Stromal cell of bone marrow (primary cell): ENCODE data around the gene TAF9.
"Not testable (repeated sequence)": the region's sequence is repeated elsewhere in the genome, so short reads cannot be mapped to it uniquely, and the experiment has no call there.

Experiments
- DNase-seq: peaks from one replicate; pipeline ENCODE4 v3.0.0-alpha.2; 2012; ENCODE audit warnings: low read depth

Gene TAF9

GRCh38 chr5:69369340-69370121, at the start of gene TAF9, which contains the start of the genes AK6 and RAD17:
TSS of gene TAF9 (minus strand) at chr5:69369520. CDS start at chr5:69365737, 3,783 bp downstream.
TSS of gene AK6 (minus strand) at chr5:69369520. CDS start at chr5:69369490, 30 bp downstream.
TSS of gene RAD17 (plus strand) at chr5:69369818. CDS start at chr5:69372209, 2,391 bp downstream.
- peak; percentile 76 for DNase-seq

GRCh38 chr5:69418554-69418953, 49.2 kb upstream of the TAF9 start:
- no peak for DNase-seq

GRCh38 chr5:69416699-69417098, 47.4 kb upstream of the TAF9 start:
- DNase-seq, result no peak

- no peak for DNase-seq
These were observed 46.9 kb upstream of the TAF9 start for GRCh38 chr5:69416180-69416579.

- DNase-seq, result no peak
These were observed 46.3 kb upstream of the TAF9 start for GRCh38 chr5:69415584-69415958.

GRCh38 chr5:69414885-69415583, 45.7 kb upstream of the TAF9 start, which contains the start of gene MARVELD2:
TSS of gene MARVELD2 (plus strand) at chr5:69415116. CDS start at chr5:69419386, 4,270 bp downstream.
- DNase-seq, result peak; percentile 16

GRCh38 chr5:69404659-69405330, 35.5 kb upstream of the TAF9 start:
- DNase-seq, result no peak

- DNase-seq, result no peak
These were observed 9.1 kb upstream of the TAF9 start for GRCh38 chr5:69378376-69378775.

GRCh38 chr5:69374911-69375446, 5.7 kb upstream of the TAF9 start:
- no peak for DNase-seq

GRCh38 chr5:69372394-69372793, 3.1 kb upstream of the TAF9 start:
- DNase-seq, result no peak

GRCh38 chr5:69370335-69370734, 1.0 kb upstream of the TAF9 start:
- not testable (repeated sequence) for DNase-seq

GRCh38 chr5:69368458-69369339, 621 bp downstream of the TAF9 start:
- DNase-seq, result peak; percentile 6

GRCh38 chr5:69367697-69368279, 1.5 kb downstream of the TAF9 start:
- DNase-seq, result no peak

- DNase-seq, result no peak
These were observed 4.5 kb downstream of the TAF9 start for GRCh38 chr5:69364850-69365249.

GRCh38 chr5:69364414-69364813, 4.9 kb downstream of the TAF9 start:
- no peak for DNase-seq

GRCh38 chr5:69360442-69360841, 8.9 kb downstream of the TAF9 start:
- no peak for DNase-seq

- DNase-seq, result no peak
These were observed 9.6 kb downstream of the TAF9 start for GRCh38 chr5:69359699-69360098.

- no peak for DNase-seq
These were observed 18.7 kb downstream of the TAF9 start for GRCh38 chr5:69350664-69351063.

- DNase-seq, result no peak
These were observed 26.2 kb downstream of the TAF9 start for GRCh38 chr5:69343083-69343482.

GRCh38 chr5:69341520-69342161, 27.7 kb downstream of the TAF9 start:
- DNase-seq, result no peak
